ENCODE data around the gene QARS1. TPM values are rescaled to one million over a fixed set of nuclear protein-coding genes. Genes with fewer than 3 reads are reported as not detected.

Gene QARS1
- total RNA-seq, 1 donor from 2014 or later = 177 TPM

- no peak overlapping the region for H3K27ac Mint-ChIP-seq (ENCODE audit: unreplicated experiment)
Observed at GRCh38 chr3:49111347-49111746, 6.8 kb upstream of the QARS1 start.

GRCh38 chr3:49110780-49111179 is 6.2 kb upstream of the QARS1 start:
- H3K27me3 Mint-ChIP-seq (ENCODE audit: low read depth) = no peaks in the 10 kb centered on the region
- no peak for DNase-seq (ENCODE audit: low spot score)
- H3K4me3 Mint-ChIP-seq (ENCODE audit: unreplicated experiment) = no peak overlapping the region
- TF ChIP-seq CTCF (IDR thresholded peaks at IDR 0.05) = no peak
- H3K27ac Mint-ChIP-seq (ENCODE audit: unreplicated experiment) = no peak overlapping the region
- H3K9me3 Mint-ChIP-seq (ENCODE audit: low read depth) = no peaks in the 10 kb centered on the region
- H3K36me3 Mint-ChIP-seq (ENCODE audit: low read depth) = peaks cover 23% of the 10 kb centered on the region
- peaks cover 3% of the 10 kb centered on the region for H3K4me1 Mint-ChIP-seq (ENCODE audit: low read depth)

More at GRCh38 chr3:49111347-49111746, 6.8 kb upstream of the QARS1 start:
- Mint-ChIP-seq H3K4me3 (ENCODE audit: unreplicated experiment) (no peak overlapping the region), H3K27me3 (ENCODE audit: low read depth) (no peaks in the 10 kb centered on the region), H3K36me3 (ENCODE audit: low read depth) (peaks cover 29% of the 10 kb centered on the region), H3K9me3 (ENCODE audit: low read depth) (no peaks in the 10 kb centered on the region), H3K4me1 (ENCODE audit: low read depth) (no peaks in the 10 kb centered on the region)
- no peak for DNase-seq (ENCODE audit: low spot score)
- no peak for TF ChIP-seq CTCF (IDR thresholded peaks at IDR 0.05)

- H3K27ac Mint-ChIP-seq (ENCODE audit: unreplicated experiment) = no peak overlapping the region
Observed at GRCh38 chr3:49108346-49108745, 3.8 kb upstream of the QARS1 start.

GRCh38 chr3:49104052-49104426 is 518 bp downstream of the QARS1 start:
- Mint-ChIP-seq H3K4me1 (ENCODE audit: low read depth) (peaks cover 30% of the 10 kb centered on the region), H3K9me3 (ENCODE audit: low read depth) (no peaks in the 10 kb centered on the region), H3K4me3 (ENCODE audit: unreplicated experiment) (peak overlapping the region; percentile 99), H3K27ac (ENCODE audit: unreplicated experiment) (peak overlapping the region; percentile 98), H3K36me3 (ENCODE audit: low read depth) (peaks cover 25% of the 10 kb centered on the region), H3K27me3 (ENCODE audit: low read depth) (no peaks in the 10 kb centered on the region)
- no peak for DNase-seq (ENCODE audit: low spot score)
- no peak for TF ChIP-seq CTCF (IDR thresholded peaks at IDR 0.05)

More at GRCh38 chr3:49108346-49108745, 3.8 kb upstream of the QARS1 start:
- TF ChIP-seq CTCF (IDR thresholded peaks at IDR 0.05) = no peak
- Mint-ChIP-seq H3K9me3 (ENCODE audit: low read depth) (no peaks in the 10 kb centered on the region), H3K4me1 (ENCODE audit: low read depth) (peaks cover 26% of the 10 kb centered on the region), H3K27me3 (ENCODE audit: low read depth) (no peaks in the 10 kb centered on the region), H3K4me3 (ENCODE audit: unreplicated experiment) (no peak overlapping the region), H3K36me3 (ENCODE audit: low read depth) (peaks cover 11% of the 10 kb centered on the region)
- DNase-seq (ENCODE audit: low spot score) = no peak

- TF ChIP-seq CTCF (IDR thresholded peaks at IDR 0.05) = no peak
- no peaks in the 10 kb centered on the region for H3K9me3 Mint-ChIP-seq (ENCODE audit: low read depth)
- peak; percentile 54 for DNase-seq (ENCODE audit: low spot score)
- peaks cover 20% of the 10 kb centered on the region for H3K4me1 Mint-ChIP-seq (ENCODE audit: low read depth)
- H3K27ac Mint-ChIP-seq (ENCODE audit: unreplicated experiment) = no peak overlapping the region
- H3K27me3 Mint-ChIP-seq (ENCODE audit: low read depth) = no peaks in the 10 kb centered on the region
- H3K4me3 Mint-ChIP-seq (ENCODE audit: unreplicated experiment) = no peak overlapping the region
- H3K36me3 Mint-ChIP-seq (ENCODE audit: low read depth) = peaks cover 32% of the 10 kb centered on the region
Observed at GRCh38 chr3:49100046-49100615, 4.4 kb downstream of the QARS1 start.
